Caco-2 (cell line): ENCODE measurements around the gene DCP2. TPM values are rescaled to one million over a fixed set of nuclear protein-coding genes. Genes with fewer than 3 reads are reported as not detected.

Source experiments
- BruUV-seq: library from RNA; stranded (reverse); fragments of 400-500 nt; replicated peaks from 2 replicates; lab custom pipeline; 2021; lab: Mats Ljungman, UMichigan
- CTCF ChIA-PET: fragments of 300-600 bp; sonication (Branson Sonifier 250); formaldehyde crosslinking; loops from one replicate; lab custom pipeline; 2022; ENCODE audit warnings: antibody characterized with exemption; lab: Charles Lee
- POLR2A ChIA-PET: fragments of 300-600 bp; sonication (Branson Sonifier 250); formaldehyde crosslinking; loops from one replicate; lab custom pipeline; 2022; ENCODE audit warnings: antibody characterized with exemption; lab: Charles Lee
- DNase-seq, 2 experiments: peaks; one replicate each; pipeline versions ENCODE4 v3.0.0 to v3.0.0-alpha.2; 2020 to 2022
- H3K27me3 ChIP-seq: replicated peaks from 2 replicates; pipeline ENCODE4 v1.6.0; 2011; ENCODE audit warnings: low read length; ENCODE audit not compliant: control insufficient read depth, insufficient read depth
- H3K36me3 ChIP-seq: 2 replicates; pipeline ENCODE4 v1.5.1; 2011; ENCODE audit warnings: low read length; ENCODE audit not compliant: control insufficient read depth, insufficient read depth
- H3K4me1 ChIP-seq: fragments of 250-450 bp; sonication (Bioruptor Pico); 2 replicates; pipeline ENCODE4 v1.5.1; 2020; ENCODE audit warnings: mild to moderate bottlenecking
- H3K4me3 ChIP-seq: 2 replicates; pipeline ENCODE4 v1.5.1; 2011; ENCODE audit warnings: low read depth, mild to moderate bottlenecking, control low read depth, low read length
- H3K9me3 ChIP-seq: fragments of 250-450 bp; sonication (Bioruptor Pico); 2 replicates; pipeline ENCODE4 v1.5.1; 2020; ENCODE audit warnings: mild to moderate bottlenecking, moderate library complexity
- H3K27ac Mint-ChIP-seq: one replicate; pipeline ENCODE4 v1.8.0; 2022; ENCODE audit warnings: mixed read lengths; ENCODE audit not compliant: unreplicated experiment
- H3K27me3 Mint-ChIP-seq: one replicate; pipeline ENCODE4 v1.8.0; 2022; ENCODE audit warnings: mixed read lengths; ENCODE audit not compliant: insufficient read depth, unreplicated experiment
- H3K36me3 Mint-ChIP-seq: one replicate; pipeline ENCODE4 v1.8.0; 2022; ENCODE audit warnings: mild to moderate bottlenecking, mixed read lengths; ENCODE audit not compliant: insufficient read depth, unreplicated experiment
- H3K4me1 Mint-ChIP-seq: one replicate; pipeline ENCODE4 v1.8.0; 2022; ENCODE audit warnings: low read depth, mixed read lengths; ENCODE audit not compliant: unreplicated experiment
- H3K4me3 Mint-ChIP-seq: one replicate; pipeline ENCODE4 v1.8.0; 2022; ENCODE audit warnings: mild to moderate bottlenecking, moderate library complexity, mixed read lengths; ENCODE audit not compliant: unreplicated experiment
- H3K9me3 Mint-ChIP-seq: one replicate; pipeline ENCODE4 v1.8.0; 2022; ENCODE audit warnings: mixed read lengths; ENCODE audit not compliant: unreplicated experiment
- CTCF ChIP-seq, 2 experiments: fragments of 200-600 bp in 1 of 2; IDR thresholded peaks; 1 replicate in 1 of 2; 2 replicates in 1 of 2; pipeline versions ENCODE4 v1.5.1 to v1.8.0; 2011 to 2022; ENCODE audit warnings: antibody characterized with exemption in 1 of 2, control low read depth in 1 of 2, inconsistent platforms in 1 of 2, low read depth in 1 of 2, low read length in 1 of 2, mild to moderate bottlenecking in 1 of 2, moderate library complexity in 1 of 2; ENCODE audit not compliant: insufficient read depth in 1 of 2, severe bottlenecking in 1 of 2, unreplicated experiment in 1 of 2
- intact Hi-C: fragments of 100-400 bp; cut with micrococcal nuclease; formaldehyde crosslinking; loops from one replicate; pipeline ENCODE4 v1.10.0; 2022; ENCODE audit not compliant: unreplicated experiment
- total RNA-seq: library from RNA; stranded (reverse); gene quantifications from 2 replicates; pipeline ENCODE4 v1.2.3, GENCODE V29; 2022

DCP2 gene
- total RNA-seq, 1 experiment from 2014 or later = 149 TPM

- H3K9me3 Mint-ChIP-seq = no peaks in the 10 kb centered on the region
- DNase-seq = no peak
- intact Hi-C loops = no loop called here
- TF ChIP-seq CTCF (IDR thresholded peaks at IDR 0.05; ENCODE audit: insufficient read depth in 1 of 2, low read depth in 1 of 2, low read length in 1 of 2, severe bottlenecking in 1 of 2, unreplicated experiment in 1 of 2) = no peak
- CTCF ChIA-PET = no interaction called here
- no peaks in the 10 kb centered on the region; the same call in 1 of the 2 replicates for H3K36me3 ChIP-seq
- no peak overlapping the region for H3K27ac Mint-ChIP-seq
- peaks cover 4% of the 10 kb centered on the region for H3K4me1 Mint-ChIP-seq
- POLR2A ChIA-PET = no interaction called here
- no peaks in the 10 kb centered on the region for H3K27me3 ChIP-seq
- no peak overlapping the region for H3K4me3 Mint-ChIP-seq
- H3K27me3 Mint-ChIP-seq = no peaks in the 10 kb centered on the region
- H3K36me3 Mint-ChIP-seq = peaks cover 89% of the 10 kb centered on the region
- no peak overlapping the region for H3K4me3 ChIP-seq
- no peaks in the 10 kb centered on the region for H3K9me3 ChIP-seq
- BruUV-seq = no TSS peak
- no peaks in the 10 kb centered on the region; the same call in 1 of the 2 replicates for H3K4me1 ChIP-seq
These were observed 46.1 kb downstream of the DCP2 start for GRCh38 chr5:113022661-113023060.

- H3K4me1 Mint-ChIP-seq = no peaks in the 10 kb centered on the region
- no peak overlapping the region for H3K27ac Mint-ChIP-seq
- no TSS peak for BruUV-seq
- Histone ChIP-seq H3K4me1 (no peaks in the 10 kb centered on the region; the same call in 1 of the 2 replicates), H3K27me3 (no peaks in the 10 kb centered on the region), H3K9me3 (no peaks in the 10 kb centered on the region), H3K36me3 (no peaks in the 10 kb centered on the region; the same call in 1 of the 2 replicates), H3K4me3 (no peak overlapping the region)
- H3K27me3 Mint-ChIP-seq = no peaks in the 10 kb centered on the region
- intact Hi-C loops = no loop called here
- H3K4me3 Mint-ChIP-seq = no peak overlapping the region
- no peak for DNase-seq
- CTCF ChIA-PET = no interaction called here
- TF ChIP-seq CTCF (IDR thresholded peaks at IDR 0.05; ENCODE audit: insufficient read depth in 1 of 2, low read depth in 1 of 2, low read length in 1 of 2, severe bottlenecking in 1 of 2, unreplicated experiment in 1 of 2) = no peak
- H3K36me3 Mint-ChIP-seq = peaks cover 86% of the 10 kb centered on the region
- POLR2A ChIA-PET = no interaction called here
- no peaks in the 10 kb centered on the region for H3K9me3 Mint-ChIP-seq
These were observed 47.6 kb downstream of the DCP2 start for GRCh38 chr5:113024076-113024697.

- Mint-ChIP-seq H3K9me3 (no peaks in the 10 kb centered on the region), H3K4me1 (peaks cover 8% of the 10 kb centered on the region), H3K27ac (no peak overlapping the region), H3K4me3 (no peak overlapping the region), H3K36me3 (peaks cover 83% of the 10 kb centered on the region), H3K27me3 (no peaks in the 10 kb centered on the region)
- no peak for TF ChIP-seq CTCF (IDR thresholded peaks at IDR 0.05; ENCODE audit: insufficient read depth in 1 of 2, low read depth in 1 of 2, low read length in 1 of 2, severe bottlenecking in 1 of 2, unreplicated experiment in 1 of 2)
- Histone ChIP-seq H3K4me1 (no peaks in the 10 kb centered on the region), H3K27me3 (no peaks in the 10 kb centered on the region), H3K9me3 (no peaks in the 10 kb centered on the region), H3K36me3 (no peaks in the 10 kb centered on the region; the same call in 1 of the 2 replicates), H3K4me3 (no peak overlapping the region)
- intact Hi-C loops = no loop called here
- ChIA-PET CTCF (no interaction called here), POLR2A (no interaction called here)
- BruUV-seq = no TSS peak
- no peak for DNase-seq
These were observed 49.0 kb downstream of the DCP2 start for GRCh38 chr5:113025596-113025995.
